ENCODE measurements around the gene QSOX1.

The QSOX1 gene

DNA sequence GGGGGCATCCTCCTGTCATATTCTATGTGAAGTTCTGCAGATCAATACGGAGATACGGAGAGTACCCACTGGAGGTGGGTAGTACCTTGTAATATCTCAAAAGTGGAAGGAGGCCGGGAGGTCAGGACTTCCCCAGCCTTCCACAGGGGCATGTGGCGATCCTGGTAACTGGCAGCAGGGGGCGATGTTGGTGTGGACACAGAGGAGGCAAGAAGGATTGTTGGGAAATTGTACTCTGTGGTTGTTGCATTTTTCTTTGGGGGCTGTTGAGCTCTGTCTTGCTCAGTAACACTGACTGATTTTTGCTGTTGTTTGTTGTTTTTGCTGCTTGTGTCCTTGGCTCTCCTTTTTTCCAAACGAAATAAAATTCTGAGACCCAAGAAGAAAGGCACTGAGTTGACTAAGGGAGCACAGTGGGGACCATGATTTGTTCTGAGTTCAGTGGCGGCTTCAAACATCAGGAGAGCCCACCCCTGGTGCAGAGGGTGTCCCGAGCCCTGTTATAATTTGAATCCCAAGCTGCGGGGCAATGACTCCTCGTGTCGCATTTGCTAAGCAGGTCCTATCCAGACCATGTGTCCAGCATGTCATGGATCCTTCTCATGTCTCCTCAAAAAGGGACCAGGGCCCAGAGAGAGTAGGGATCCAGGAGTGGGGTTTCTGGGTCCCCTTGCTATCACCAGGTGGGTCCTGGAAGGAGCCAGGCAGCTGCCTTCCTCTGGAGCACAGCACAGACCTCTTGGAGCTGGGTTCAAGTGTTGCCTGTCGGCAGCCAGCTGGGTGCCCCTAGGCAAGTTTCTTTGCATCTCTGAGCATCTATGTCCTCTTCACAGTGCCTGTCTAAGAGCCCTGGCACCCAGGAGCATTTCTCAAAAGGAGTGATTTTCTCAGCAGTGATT, 98.2 kb downstream of the QSOX1 start:
- peak; percentile 44 for DNase-seq (ENCODE audit: low spot score)
